GM19099 (cell line): Measurements from ENCODE around the gene OMA1.

Experiments used
- POLR2A ChIP-seq: IDR thresholded peaks from 3 replicates; pipeline ENCODE4 v1.6.1; 2011; ENCODE audit warnings: low read depth; ENCODE audit not compliant: insufficient read length; ENCODE audit errors: extremely low read depth

Gene OMA1

DNA sequence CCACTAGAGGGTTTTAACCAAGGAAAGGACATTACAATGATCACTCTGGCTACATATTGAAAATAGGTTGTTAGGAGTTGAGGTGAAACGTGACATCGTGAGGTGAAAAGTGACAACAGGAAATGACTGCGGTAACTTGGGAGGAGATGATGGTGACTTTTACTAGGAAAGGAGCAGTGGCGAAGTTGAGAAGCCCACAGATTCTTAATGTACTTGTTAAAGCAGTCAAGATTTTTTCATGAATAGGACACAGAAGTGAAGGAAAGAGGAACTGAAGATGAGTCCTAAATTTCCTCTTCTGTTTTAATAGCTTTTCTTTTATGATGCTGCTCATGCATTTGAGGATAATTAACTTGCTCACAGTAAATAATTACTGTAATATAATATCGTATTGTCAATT lies 59.5 kb downstream of the OMA1 start:
- no peak for TF ChIP-seq POLR2A

DNA sequence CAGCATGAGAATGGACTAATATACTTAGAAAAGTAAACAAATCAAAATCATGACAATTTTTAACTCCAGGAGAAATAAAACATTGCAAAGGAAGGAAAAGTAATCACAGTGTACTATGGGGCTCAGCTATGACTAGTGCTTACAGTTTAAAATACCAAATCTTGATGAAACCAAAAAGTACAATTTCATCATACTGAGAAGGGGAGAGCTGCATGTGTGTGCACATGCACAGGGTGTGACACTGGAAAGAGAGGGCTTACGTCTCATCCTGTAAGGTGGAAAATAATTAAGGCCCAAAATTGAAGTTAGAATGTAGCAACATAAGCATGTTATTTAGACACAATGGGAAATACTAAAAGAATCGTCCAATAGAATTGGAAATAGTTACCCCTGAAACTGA lies 64.6 kb downstream of the OMA1 start:
- TF ChIP-seq POLR2A, result no peak

DNA sequence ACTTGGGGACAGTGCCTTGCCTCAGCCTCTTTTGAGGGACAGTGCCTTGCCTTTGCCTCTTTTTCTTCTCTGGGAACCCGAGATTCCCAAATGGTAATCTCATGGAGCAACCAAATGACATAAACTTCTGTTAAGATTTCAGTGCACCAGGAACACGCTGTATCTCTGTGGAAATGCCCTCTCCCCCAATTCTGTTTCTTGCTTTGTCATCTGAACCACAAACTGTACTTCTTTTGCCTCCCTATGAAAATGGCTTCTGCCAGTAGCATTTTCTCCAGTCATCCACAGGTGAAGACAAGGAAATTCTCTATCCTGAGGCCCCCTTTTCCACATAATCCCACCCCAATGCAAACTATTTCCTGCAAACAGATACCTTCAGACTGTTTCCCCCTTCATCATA lies 66.3 kb downstream of the OMA1 start:
- TF ChIP-seq POLR2A, result no peak

DNA sequence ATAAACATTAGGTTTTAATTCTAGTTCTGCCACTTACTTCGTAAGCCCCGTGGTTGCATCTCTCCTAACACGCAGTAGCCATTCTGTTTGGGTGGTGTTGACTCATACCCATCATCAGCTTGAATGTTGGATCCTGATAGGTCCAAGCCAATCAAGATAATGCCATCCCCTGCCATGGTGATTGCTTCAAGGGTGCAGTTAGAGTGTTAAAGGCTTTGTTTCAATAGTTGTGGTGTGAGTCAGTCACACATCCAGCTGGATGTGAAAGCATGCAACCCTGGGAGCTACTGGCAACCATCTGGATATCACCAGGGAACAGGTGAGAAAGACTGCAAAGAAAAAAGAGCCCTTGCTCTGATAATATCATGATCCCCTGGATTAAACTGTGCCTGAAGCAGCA lies 69.1 kb downstream of the OMA1 start:
- TF ChIP-seq POLR2A, result no peak

DNA sequence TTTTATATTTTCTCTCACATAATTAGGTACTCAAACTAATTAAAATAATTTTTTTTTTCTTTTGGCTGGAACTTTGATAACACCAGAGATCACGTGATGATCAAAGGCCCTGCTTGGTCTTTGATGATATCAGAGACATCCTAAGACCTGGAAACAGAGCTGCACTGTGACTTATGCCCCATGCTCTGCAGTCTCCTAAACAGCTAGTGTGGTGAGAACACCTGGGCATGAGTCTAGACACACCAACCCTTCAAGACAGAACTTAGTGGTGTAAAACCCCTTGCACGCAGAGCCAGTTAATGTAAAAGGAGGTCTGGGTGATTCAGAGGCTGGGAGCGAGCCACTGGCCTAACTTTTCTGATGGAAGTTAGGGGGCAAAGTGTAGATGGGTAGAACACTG lies 70.3 kb downstream of the OMA1 start:
- no peak for TF ChIP-seq POLR2A

DNA sequence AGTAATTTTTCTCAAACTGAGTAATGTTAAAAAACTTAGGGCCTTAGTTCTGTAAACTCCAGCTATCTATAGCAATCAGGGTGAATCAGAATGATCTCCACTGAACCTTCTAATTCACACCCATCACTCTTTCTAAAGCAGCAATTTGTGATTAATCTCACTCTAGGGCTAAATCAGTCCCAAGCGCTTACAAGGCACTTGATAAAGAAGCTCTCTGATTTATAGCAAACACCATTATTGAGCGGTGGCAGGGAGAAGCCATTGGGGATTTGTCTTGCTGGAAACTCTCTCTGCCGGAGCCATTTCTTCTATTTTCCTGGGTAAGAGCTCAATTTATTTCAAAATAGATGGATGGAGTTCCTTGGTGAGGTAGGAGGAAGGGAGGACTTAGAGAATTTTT lies 77.0 kb downstream of the OMA1 start:
- no peak for TF ChIP-seq POLR2A

DNA sequence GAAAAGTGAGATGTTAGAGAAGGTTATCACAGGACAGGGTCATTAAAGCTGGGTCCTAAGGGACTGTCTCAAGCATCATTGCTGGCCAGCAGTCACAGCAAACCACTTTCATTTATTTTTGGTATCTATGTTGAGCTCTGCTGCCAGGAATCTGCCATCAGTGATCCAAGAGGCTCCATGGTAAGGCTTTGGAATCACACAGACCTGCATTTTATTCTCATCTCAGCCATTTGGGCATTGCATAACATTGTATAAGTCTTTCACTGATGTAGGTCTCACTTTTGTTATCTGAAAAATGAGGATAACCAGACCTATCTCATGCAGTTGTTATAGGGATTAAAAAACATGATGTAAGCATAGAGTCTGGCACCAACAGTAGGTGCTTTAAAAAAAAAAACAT lies 77.5 kb downstream of the OMA1 start:
- TF ChIP-seq POLR2A, result no peak

DNA sequence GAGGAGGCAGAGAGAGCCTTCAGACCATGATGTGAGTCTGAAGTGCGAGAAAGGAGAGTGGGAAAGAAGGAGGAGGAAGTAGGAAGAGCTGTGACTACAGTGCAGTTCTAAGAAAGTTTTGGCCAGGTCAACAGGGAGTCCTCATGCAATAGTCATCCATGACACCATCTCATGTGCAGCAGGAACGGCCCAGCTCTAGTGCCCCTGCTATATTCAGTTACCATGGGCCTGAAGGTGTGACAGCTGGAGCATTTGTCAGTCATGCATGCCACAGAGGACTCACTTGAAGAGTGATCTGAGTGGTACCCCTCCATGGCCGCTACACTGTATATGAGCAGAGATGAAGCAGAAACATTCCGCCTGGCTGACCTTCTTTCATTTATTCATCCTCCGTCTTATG lies 77.9 kb downstream of the OMA1 start:
- no peak for TF ChIP-seq POLR2A

DNA sequence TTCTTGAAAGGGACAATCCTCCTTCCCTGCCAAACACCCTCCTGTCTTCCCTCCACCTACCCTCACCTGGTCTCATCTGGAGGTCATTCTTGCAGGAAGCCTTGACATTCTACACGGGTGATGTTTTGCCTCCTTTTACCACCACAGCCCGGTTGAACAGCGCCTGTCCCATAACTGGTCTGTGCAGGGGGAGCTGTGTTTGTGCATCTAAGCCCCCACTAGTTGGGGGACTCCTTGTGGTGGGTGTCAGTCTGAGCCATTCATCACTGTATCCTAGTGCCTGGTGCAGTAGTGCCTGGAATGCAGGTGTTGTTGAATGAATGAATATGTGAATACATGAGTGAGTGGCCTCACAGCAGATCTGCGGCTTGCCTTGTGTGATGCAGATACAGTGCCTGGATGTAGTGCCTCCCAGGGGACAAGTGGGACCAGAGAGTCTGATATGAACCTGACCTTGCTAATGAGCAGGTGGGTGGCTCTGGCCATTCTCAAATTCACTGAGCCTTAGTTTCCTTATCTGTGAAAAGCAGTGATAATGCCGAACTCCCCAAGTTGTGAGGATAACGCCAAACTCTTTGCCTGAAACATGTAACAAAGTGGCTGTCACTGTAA lies 79.8 kb downstream of the OMA1 start:
- no peak for TF ChIP-seq POLR2A

DNA sequence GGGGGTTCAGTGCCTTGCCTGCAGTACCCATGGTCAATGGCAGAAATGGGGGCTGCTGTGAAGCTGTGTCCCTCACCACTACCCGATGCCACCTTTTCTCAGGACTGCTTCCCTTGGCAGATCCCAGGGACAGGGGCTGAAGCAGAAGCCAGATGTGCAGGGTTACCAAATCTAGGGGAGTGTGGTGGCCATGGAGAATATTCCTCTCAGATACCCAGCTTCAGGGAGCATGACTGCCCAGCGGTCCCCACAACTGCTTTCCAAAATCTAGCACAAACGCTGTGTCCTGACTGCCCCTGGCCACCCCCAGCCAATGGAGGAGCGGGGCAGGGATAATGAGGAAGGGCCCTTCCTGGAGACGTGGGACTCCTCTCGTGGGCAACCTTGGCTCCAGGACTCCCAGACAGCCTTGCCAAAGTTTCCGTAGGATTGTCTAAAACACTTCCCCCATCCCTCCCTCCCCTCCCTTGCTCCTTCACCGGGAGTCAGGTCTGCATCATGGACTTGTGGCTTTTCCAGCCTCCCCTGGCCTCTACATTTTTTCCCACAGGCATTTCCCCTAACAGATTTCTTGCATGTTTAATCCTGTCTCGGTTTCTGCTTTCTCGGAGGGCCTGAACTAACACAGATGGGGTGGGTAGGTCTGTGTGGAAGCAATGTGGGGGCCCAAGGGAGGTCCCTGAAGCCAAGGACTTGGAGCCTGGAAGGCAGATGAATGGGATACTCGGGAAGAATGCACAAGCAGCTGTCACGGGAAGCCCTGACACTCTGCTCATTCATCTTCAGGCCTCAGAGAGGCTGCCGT lies 80.5 kb downstream of the OMA1 start:
- TF ChIP-seq POLR2A, result no peak

DNA sequence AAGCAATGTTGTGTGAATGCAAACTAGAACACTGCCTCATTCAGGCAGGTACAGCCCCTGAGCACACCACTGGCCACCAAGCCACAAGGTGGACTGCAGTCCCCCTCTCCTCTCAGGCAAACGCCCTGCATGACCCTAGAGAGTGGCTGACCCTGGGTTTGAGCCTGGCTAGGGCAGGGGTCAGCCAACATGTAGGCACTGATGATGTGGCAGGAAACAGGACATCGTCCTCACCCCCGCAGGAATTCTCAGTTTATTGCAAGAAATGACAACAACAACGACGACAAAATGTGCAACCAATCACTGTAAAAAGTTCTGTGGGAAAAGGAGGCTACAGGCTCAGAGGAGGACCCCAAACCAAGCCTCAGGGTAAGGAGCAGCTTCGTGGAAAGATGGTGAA lies 81.3 kb downstream of the OMA1 start:
- no peak for TF ChIP-seq POLR2A

DNA sequence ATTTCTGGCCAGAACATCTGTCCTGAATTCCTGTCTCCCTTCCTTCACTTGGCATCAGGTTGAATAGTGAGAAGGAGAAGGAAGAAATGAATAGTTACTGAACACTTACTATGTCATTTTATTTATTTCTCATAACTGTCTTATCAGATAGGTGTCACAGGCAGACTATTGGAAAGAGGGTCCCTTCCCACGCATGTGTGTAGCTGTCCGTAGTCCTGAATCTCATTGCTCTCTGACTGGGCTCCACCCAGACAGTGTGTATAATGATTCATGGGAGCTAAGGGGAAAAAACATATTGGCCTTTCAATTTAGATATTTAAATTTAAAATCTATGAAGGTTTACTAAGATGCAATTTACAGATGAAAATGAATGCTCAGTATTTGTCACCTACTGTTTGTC lies 86.1 kb downstream of the OMA1 start:
- TF ChIP-seq POLR2A, result no peak

DNA sequence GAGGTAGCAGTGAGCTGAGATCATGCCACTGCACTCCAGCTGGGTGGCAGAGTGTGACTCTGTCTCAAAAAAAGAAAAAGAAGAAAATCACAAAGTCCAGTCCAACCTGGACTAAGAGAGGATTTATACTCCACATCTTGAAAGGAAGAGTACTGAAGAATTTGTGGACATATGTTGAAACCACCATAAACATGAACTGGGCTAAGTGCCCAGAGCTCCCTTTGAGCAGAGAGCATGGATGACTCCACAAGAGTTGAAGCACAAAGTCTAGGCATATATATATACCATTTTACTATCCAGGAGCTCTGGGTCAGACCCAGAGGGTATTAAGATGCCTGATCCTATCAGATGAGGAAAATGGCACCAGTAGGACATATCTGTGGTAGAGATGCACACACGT lies 86.6 kb downstream of the OMA1 start:
- no peak for TF ChIP-seq POLR2A

DNA sequence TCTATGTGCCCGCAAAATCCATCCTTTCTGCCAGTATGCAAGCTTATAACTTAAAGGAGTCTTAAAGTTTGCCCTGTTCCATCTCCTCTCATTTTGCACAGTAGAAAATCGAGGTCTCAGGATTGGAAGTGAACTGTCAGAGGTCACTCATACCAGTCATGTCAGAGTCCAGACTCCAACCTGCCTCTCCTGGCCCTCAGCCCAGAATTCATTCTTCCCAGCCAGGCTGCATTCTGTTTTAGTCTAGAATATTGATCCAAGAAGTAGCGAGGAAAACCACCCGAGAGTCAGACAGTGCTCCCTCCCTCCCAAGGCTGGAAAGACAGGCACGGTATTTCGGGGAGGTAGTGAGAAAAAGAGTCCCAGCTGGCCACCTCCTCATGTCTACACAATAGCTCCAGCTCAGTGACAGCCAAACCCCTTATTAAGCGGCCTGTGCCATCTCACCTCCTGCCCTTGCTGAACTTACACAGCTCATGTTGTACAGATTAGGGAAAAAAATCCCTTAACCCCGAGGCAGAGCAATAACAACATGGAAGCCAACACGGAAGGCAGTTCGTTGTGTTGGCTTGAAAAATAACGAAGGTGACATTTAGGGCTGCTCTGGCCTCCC lies 89.4 kb downstream of the OMA1 start:
- no peak for TF ChIP-seq POLR2A

DNA sequence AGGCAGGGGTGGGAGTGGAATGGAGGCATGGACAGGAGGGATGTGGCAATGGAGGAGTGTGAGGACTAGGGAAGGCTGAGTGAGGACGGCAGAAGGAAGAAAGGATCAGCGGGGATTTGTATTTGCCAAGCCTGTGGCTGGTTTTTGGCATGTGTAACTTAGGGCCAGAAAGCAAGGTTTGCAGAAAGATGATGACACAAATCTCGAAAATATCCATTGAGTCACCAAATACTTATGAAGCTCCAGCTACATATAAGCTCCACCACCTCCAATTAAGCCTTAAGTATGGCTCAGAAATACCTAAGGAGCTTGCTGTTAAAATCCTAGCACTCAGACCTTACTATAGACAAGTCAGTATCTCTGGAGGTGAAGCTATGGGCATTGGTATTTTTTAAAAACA lies 90.1 kb downstream of the OMA1 start:
- TF ChIP-seq POLR2A, result no peak

DNA sequence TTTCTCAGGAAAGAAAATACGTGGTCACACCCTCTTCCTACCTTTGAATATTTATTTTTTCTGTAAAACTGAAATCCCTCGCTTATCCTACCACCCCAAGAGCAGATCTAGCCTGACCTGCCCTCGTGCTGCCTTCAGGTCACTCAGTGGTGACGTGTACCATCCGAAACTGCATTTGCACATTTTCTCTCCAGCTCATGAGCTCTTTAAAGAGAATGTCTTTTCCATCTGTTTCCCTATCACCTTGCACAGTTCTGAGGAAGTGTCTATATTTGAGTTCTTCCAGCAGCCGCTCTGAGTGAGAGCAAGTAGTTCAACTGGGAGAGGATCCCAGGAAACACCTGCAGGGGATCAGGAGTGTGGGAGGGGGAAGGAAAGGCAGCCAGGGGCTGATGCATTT lies 91.7 kb downstream of the OMA1 start:
- no peak for TF ChIP-seq POLR2A
